ENCODE results near the gene KAZN. TPM values are rescaled to one million over a fixed set of nuclear protein-coding genes. Genes with fewer than 3 reads are reported as not detected.

Gene KAZN
- total RNA-seq, 1 donor from 2014 or later = 11.6 TPM

DNA sequence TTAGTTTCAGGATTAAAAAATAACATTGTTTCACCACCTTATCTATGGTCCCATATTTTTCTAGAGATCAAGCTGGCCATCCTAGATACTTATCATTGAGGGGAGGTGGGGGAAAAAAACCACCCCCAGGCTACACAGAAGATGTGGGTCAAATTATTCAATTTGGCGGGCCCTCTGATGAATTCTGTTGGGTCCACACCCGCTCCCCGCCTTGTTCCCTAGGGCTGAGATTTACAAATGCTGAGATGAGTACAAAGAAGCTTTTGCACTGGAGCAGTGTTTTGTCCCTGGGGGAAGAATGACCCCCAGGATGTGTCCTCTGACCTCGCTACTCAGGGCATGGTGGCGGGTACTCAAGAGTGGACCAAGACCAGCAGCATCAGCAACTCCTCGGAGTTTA lies 308.2 kb downstream of the KAZN start:
- H3K4me1 Mint-ChIP-seq = peaks cover 29% of the 10 kb centered on the region
- H3K27me3 Mint-ChIP-seq (ENCODE audit: low read depth) = no peaks in the 10 kb centered on the region
- DNase-seq (ENCODE audit: low read depth, low spot score) = no peak
- TF ChIP-seq CTCF (conservative IDR thresholded peaks at IDR 0.05) = no peak
- H3K4me3 Mint-ChIP-seq = no peak overlapping the region
- no peaks in the 10 kb centered on the region for H3K9me3 Mint-ChIP-seq
- H3K36me3 Mint-ChIP-seq (ENCODE audit: low read depth) = no peaks in the 10 kb centered on the region
- H3K27ac Mint-ChIP-seq (ENCODE audit: unreplicated experiment) = no peak overlapping the region

- H3K4me1 Mint-ChIP-seq = peaks cover 27% of the 10 kb centered on the region
- no peak for TF ChIP-seq CTCF (conservative IDR thresholded peaks at IDR 0.05)
- DNase-seq (ENCODE audit: low read depth, low spot score) = no peak
- H3K9me3 Mint-ChIP-seq = no peaks in the 10 kb centered on the region
- H3K36me3 Mint-ChIP-seq (ENCODE audit: low read depth) = no peaks in the 10 kb centered on the region
- no peak overlapping the region for H3K27ac Mint-ChIP-seq (ENCODE audit: unreplicated experiment)
- no peaks in the 10 kb centered on the region for H3K27me3 Mint-ChIP-seq (ENCODE audit: low read depth)
- no peak overlapping the region for H3K4me3 Mint-ChIP-seq
Observed at GRCh38 chr1:14907416-14907815, 308.9 kb downstream of the KAZN start.

DNA sequence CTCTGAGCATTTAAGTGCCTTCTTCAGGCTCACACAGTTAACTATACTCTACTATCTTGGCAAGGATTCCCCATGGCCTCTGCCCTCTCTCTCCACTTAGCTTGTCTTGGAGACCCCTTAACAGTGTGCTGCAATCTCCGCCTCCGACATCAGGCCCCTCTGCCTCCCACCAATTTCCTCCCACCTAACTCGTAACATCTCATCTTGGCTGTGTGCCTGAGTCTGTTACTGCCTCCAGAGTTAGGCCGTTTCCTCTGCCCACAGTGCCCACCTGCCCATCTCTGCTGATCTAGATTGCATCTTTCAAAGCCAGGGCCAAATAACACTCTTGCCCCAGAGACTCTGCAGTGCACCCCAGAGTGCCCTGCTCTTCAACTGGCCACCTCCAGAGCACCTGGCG lies 310.8 kb downstream of the KAZN start:
- DNase-seq (ENCODE audit: low read depth, low spot score) = no peak
- Mint-ChIP-seq H3K4me3 (no peak overlapping the region), H3K36me3 (ENCODE audit: low read depth) (no peaks in the 10 kb centered on the region), H3K27me3 (ENCODE audit: low read depth) (no peaks in the 10 kb centered on the region), H3K4me1 (peaks cover 27% of the 10 kb centered on the region), H3K9me3 (no peaks in the 10 kb centered on the region), H3K27ac (ENCODE audit: unreplicated experiment) (no peak overlapping the region)
- no peak for TF ChIP-seq CTCF (conservative IDR thresholded peaks at IDR 0.05)

DNA sequence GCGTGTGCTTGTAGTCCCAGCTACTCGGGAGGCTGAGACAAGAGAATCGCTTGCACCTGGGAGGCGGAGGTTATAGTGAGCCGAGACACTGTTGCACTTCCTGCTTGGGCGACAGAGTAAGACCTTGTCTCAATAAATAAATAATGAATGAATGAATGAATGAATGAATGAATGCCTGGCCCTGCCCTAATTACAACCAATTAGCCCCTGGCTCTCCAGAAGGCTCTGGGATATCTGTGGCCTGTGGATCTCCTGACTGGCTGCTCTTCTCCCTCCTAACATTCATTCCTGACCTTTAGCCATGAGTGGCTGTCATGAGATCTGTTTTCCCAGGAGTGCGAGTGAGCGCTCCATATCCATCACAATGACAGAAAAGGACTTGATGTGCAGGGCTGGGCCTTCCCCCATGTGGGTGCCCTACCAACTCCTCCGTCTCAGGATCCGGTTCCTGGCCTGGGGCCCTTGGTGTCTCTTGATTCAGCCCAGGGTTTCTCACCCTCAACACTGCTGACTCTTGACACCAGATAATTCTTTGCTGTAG lies 311.5 kb downstream of the KAZN start:
- Mint-ChIP-seq H3K4me1 (peaks cover 27% of the 10 kb centered on the region), H3K36me3 (ENCODE audit: low read depth) (no peaks in the 10 kb centered on the region), H3K27me3 (ENCODE audit: low read depth) (no peaks in the 10 kb centered on the region), H3K27ac (ENCODE audit: unreplicated experiment) (no peak overlapping the region), H3K4me3 (no peak overlapping the region), H3K9me3 (no peaks in the 10 kb centered on the region)
- no peak for TF ChIP-seq CTCF (conservative IDR thresholded peaks at IDR 0.05)
- DNase-seq (ENCODE audit: low read depth, low spot score) = no peak

DNA sequence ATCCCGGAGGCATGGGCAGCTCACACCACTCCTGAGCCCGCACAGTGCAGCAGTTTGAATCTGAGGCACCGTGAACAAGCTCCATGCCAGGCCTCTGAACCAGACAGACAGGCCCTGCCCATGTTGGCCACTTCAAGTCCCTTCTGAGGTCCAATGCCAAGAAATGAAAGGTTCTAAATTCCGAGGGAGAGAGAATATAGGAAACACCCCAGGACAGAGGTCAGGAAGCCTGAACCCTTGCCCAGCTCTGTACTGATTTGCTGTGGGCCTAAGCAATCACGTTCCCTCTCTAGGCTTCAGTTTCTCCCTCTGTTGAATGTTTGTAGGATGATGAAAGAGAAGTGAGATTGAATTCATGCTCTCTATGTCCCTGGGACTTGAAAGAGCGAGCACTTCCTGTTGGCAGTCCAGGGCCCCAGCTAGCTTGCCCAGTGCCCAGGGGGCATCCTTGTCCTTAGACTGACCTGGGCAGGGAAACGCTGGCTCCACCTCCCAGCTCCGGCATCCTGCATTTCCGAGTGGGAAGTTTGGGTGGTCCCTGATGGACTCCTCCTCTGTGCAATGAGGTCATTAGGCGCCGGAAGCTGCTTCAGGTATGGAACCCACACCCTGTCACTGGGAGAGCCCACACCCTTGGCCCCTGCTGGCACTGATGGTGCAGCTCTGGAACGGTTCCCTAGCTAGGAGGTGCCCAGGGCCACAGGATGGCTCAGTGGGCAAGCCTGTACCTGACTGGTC lies 312.7 kb downstream of the KAZN start:
- no peak overlapping the region for H3K27ac Mint-ChIP-seq (ENCODE audit: unreplicated experiment)
- H3K4me1 Mint-ChIP-seq = peaks cover 28% of the 10 kb centered on the region
- no peak overlapping the region for H3K4me3 Mint-ChIP-seq
- no peaks in the 10 kb centered on the region for H3K9me3 Mint-ChIP-seq
- no peaks in the 10 kb centered on the region for H3K27me3 Mint-ChIP-seq (ENCODE audit: low read depth)
- H3K36me3 Mint-ChIP-seq (ENCODE audit: low read depth) = no peaks in the 10 kb centered on the region
- no peak for TF ChIP-seq CTCF (conservative IDR thresholded peaks at IDR 0.05)
- no peak for DNase-seq (ENCODE audit: low read depth, low spot score)

Data from neural crest cell (in vitro differentiated cells).